Ascending aorta (tissue), 2 donors: ENCODE data around the gene FUT1. TPM values are rescaled to one million over a fixed set of nuclear protein-coding genes. Genes with fewer than 3 reads are reported as not detected.

Experiments used
- DNase-seq, 2 donors: peaks; one replicate each; pipeline ENCODE4 v3.0.0-alpha.2; 2019; ENCODE audit warnings: low spot score in 2 of 2
- H3K27ac ChIP-seq, 2 donors: fragments of 200-600 bp; sonication (generic); one replicate each; pipeline ENCODE4 v1.5.1; 2016 to 2017; ENCODE audit warnings: mild to moderate bottlenecking in 1 of 2
- H3K27me3 ChIP-seq: fragments of 200-600 bp; sonication (generic); one replicate; pipeline ENCODE4 v1.5.1; 2017
- H3K36me3 ChIP-seq, 2 donors: fragments of 200-600 bp; sonication (generic); one replicate each; pipeline ENCODE4 v1.5.1; 2016
- H3K4me1 ChIP-seq, 2 donors: fragments of 200-600 bp; sonication (generic); one replicate each; pipeline ENCODE4 v1.5.1; 2016 to 2017; ENCODE audit warnings: mild to moderate bottlenecking in 1 of 2
- H3K4me3 ChIP-seq, 2 donors: fragments of 200-600 bp; sonication (generic); one replicate each; pipeline ENCODE4 v1.5.1; 2016 to 2017; ENCODE audit warnings: mild to moderate bottlenecking in 1 of 2
- H3K9me3 ChIP-seq, 2 donors: fragments of 200-600 bp; sonication (generic); one replicate each; pipeline ENCODE4 v1.5.1; 2016
- CTCF ChIP-seq, 3 experiments: fragments of 200-600 bp in 2 of 3; fragments of 450-650 bp in 1 of 3; sonication (generic) in 2 of 3; IDR thresholded peaks; one replicate each; pipeline ENCODE4 v1.5.1; 2016 to 2019; ENCODE audit warnings: antibody characterized with exemption in 3 of 3, mild to moderate bottlenecking in 1 of 3, moderate library complexity in 1 of 3
- intact Hi-C: fragments of 100-400 bp; cut with DNase I; formaldehyde crosslinking; loops from one replicate; pipeline ENCODE4 v1.15.1; 2023
- total RNA-seq: library from RNA; depleted of rRNA; stranded (reverse); fragments of >200 nt; gene quantifications from one replicate; pipeline ENCODE4 v1.1.0, GENCODE V29; 2016

The FUT1 gene
- total RNA-seq, 1 donor from 2014 or later = 3.8 TPM

DNA sequence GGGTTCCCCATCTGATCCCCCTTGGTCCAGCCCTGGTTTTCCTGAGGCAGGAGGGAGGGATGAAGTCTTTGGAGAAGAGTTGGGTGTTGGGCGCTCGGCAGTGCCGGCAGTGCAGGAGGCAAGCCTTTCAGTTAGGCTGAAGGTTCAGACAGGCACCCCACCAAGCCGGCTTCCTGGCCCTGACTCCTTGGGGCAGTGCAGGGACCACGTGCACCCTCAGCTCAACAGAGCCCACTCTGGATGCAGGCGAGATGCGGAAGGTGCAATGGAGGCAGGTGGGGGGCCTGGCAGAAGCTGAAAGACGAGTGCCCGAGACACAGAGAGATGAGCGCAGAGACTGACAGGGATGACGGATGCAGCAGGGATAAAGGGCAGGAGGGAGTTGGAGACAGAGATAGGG, 44.0 kb downstream of the FUT1 start:
- TF ChIP-seq CTCF (IDR thresholded peaks at IDR 0.05) = no peak
- intact Hi-C loops = no loop called here
- Histone ChIP-seq H3K4me3 (no peak overlapping the region), H3K27ac (no peak overlapping the region), H3K4me1 (peaks cover 2 to 3% of the 10 kb centered on the region in 2 donors), H3K36me3 (peaks cover 0 to 2% of the 10 kb centered on the region in 2 donors), H3K9me3 (no peaks in the 10 kb centered on the region), H3K27me3 (no peaks in the 10 kb centered on the region)
- DNase-seq = no peak

DNA sequence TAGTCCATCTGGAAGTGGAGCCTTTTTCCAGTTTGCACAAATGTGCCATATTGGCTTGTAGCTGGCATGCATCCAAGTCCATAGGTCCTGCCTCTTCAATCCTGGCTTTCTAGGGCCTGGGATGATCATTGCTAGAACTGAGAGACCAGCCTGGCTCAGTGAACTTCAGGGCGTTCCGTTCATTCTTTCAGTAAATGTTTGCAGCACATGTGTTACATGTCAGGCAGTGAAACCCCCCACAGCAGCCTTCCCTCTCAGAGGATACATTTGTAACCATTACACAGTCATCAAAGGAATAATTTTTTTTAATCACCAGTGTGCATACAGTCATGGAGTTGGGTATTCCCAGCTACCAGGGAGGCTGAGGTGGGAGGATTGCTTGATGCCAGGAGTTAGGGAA, 47.0 kb downstream of the FUT1 start:
- H3K36me3 ChIP-seq = peaks cover 4 to 8% of the 10 kb centered on the region in 2 donors
- intact Hi-C loops = no loop called here
- DNase-seq = no peak
- no peak for TF ChIP-seq CTCF (IDR thresholded peaks at IDR 0.05)
- H3K27me3 ChIP-seq = no peaks in the 10 kb centered on the region
- H3K27ac ChIP-seq = no peak overlapping the region
- no peaks in the 10 kb centered on the region for H3K4me1 ChIP-seq
- H3K4me3 ChIP-seq = no peak overlapping the region
- no peaks in the 10 kb centered on the region for H3K9me3 ChIP-seq

- H3K4me1 ChIP-seq = no peaks in the 10 kb centered on the region
- peaks cover 4 to 8% of the 10 kb centered on the region in 2 donors for H3K36me3 ChIP-seq
- H3K4me3 ChIP-seq = no peak overlapping the region
- DNase-seq = no peak
- no peak for TF ChIP-seq CTCF (IDR thresholded peaks at IDR 0.05)
- no peaks in the 10 kb centered on the region for H3K9me3 ChIP-seq
- no peak overlapping the region for H3K27ac ChIP-seq
- no peaks in the 10 kb centered on the region for H3K27me3 ChIP-seq
- intact Hi-C loops = no loop called here
Observed at GRCh38 chr19:48703316-48703715, 49.1 kb downstream of the FUT1 start.

GRCh38 chr19:48702701-48703100, 49.7 kb downstream of the FUT1 start:
- H3K9me3 ChIP-seq = no peaks in the 10 kb centered on the region

DNA sequence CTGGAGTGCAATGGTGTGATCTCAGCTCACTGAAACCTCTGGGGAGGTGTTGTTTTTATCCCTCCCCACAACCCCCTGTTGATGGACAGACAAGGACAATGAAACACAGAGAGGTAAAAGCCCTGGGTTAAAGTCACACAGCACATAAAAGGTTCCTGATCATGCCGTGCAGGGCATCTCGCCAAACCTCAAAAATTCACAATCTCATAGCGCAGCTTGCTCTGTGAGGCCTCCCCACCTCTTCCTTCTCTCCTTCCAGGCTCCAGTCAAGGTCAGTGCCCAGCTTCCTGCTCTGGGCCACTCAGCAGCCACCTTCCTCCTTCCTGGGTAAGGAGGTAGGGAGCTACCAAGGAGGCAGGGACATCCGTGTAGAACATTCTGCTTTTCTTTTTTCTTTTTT, 54.4 kb downstream of the FUT1 start:
- H3K27me3 ChIP-seq = no peaks in the 10 kb centered on the region
- no peaks in the 10 kb centered on the region for H3K9me3 ChIP-seq
- no peak for TF ChIP-seq CTCF (IDR thresholded peaks at IDR 0.05)
- intact Hi-C loops = no loop called here
- no peak for DNase-seq
- no peak overlapping the region for H3K4me3 ChIP-seq
- no peaks in the 10 kb centered on the region for H3K4me1 ChIP-seq
- H3K27ac ChIP-seq = no peak overlapping the region
- H3K36me3 ChIP-seq = peaks cover 4% of the 10 kb centered on the region in 2 donors

More at GRCh38 chr19:48702701-48703100, 49.7 kb downstream of the FUT1 start:
- Histone ChIP-seq H3K4me1 (no peaks in the 10 kb centered on the region), H3K36me3 (peaks cover 4 to 8% of the 10 kb centered on the region in 2 donors), H3K4me3 (no peak overlapping the region), H3K27ac (no peak overlapping the region), H3K27me3 (no peaks in the 10 kb centered on the region)
- no peak for DNase-seq
- intact Hi-C loops = no loop called here
- no peak for TF ChIP-seq CTCF (IDR thresholded peaks at IDR 0.05)

Other genes with a start within 250 kb of the FUT1 start
- gene LMTK3, start 240.8 kb downstream of the FUT1 start, total RNA-seq = 0.11 TPM
- not detected for gene SULT2B1, start 200.5 kb downstream of the FUT1 start, total RNA-seq
- not detected for gene SPACA4, start 145.9 kb downstream of the FUT1 start, total RNA-seq
- gene FAM83E, start 137.6 kb downstream of the FUT1 start, total RNA-seq = not detected
- 2,223 TPM for gene RPL18, start 133.5 kb downstream of the FUT1 start, total RNA-seq
- 35.3 TPM for gene SPHK2, start 133.1 kb downstream of the FUT1 start, total RNA-seq
- gene DBP, start 115.3 kb downstream of the FUT1 start, total RNA-seq = 0.21 TPM
- gene CA11, start 106.5 kb downstream of the FUT1 start, total RNA-seq = not detected
- not detected for gene NTN5, start 79.6 kb downstream of the FUT1 start, total RNA-seq
- not detected for gene FUT2, start 56.7 kb downstream of the FUT1 start, total RNA-seq
- 0.32 TPM for gene MAMSTR, start 32.9 kb downstream of the FUT1 start, total RNA-seq
- 85.9 TPM for gene RASIP1, start 12.0 kb downstream of the FUT1 start, total RNA-seq
- gene IZUMO1, start 5.7 kb downstream of the FUT1 start, total RNA-seq = not detected
- gene FGF21, start 2.9 kb upstream of the FUT1 start, total RNA-seq = not detected
- 42.4 TPM for gene BCAT2, start 58.4 kb upstream of the FUT1 start, total RNA-seq
- gene HSD17B14, start 83.8 kb upstream of the FUT1 start, total RNA-seq = 9.8 TPM
- 237 TPM for gene PLEKHA4, start 116.0 kb upstream of the FUT1 start, total RNA-seq
- 142 TPM for gene PPP1R15A, start 119.8 kb upstream of the FUT1 start, total RNA-seq
- gene TULP2, start 146.1 kb upstream of the FUT1 start, total RNA-seq = not detected
- gene NUCB1, start 147.7 kb upstream of the FUT1 start, total RNA-seq = 505 TPM
- gene DHDH, start 181.1 kb upstream of the FUT1 start, total RNA-seq = not detected
- gene BAX, start 202.2 kb upstream of the FUT1 start, total RNA-seq = 182 TPM
- 7,736 TPM for gene FTL, start 212.7 kb upstream of the FUT1 start, total RNA-seq
- gene GYS1, start 240.7 kb upstream of the FUT1 start, total RNA-seq = 21.8 TPM
- gene RUVBL2, start 241.2 kb upstream of the FUT1 start, total RNA-seq = 106 TPM